ENCODE measurements around the gene NELL1. TPM values are rescaled to one million over a fixed set of nuclear protein-coding genes. Genes with fewer than 3 reads are reported as not detected.

Gene NELL1
- total and polyA plus RNA-seq, 10 donors = 0.20 TPM; not detected in 9

DNA sequence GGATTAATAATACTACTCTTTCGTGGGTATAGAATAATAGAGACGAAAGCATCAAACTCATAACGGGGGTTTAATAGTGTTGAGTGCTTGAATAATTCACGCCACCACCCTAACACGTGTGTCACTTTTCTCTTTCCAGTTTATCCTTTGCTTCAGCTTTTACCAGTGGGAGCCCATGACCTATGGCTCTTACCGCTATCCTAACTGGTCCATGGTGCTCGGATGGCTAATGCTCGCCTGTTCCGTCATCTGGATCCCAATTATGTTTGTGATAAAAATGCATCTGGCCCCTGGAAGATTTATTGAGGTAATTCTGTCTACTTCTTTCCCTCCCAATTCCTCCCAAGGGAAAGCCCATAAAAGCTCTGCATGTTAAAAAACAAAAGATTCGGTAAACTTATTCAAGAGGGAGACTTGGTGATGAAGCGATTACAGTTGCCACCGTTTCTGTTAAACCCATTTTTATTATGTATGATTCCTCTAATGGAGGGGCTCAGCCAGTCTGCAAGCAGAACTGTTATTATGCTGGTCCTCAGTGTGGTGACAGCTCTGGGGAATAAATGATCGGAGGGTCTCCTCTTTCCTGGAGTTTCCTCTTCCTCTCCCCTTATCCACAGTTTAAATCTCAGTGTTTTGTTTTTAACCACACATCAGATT lies 17.1 kb upstream of the NELL1 start:
- Histone ChIP-seq H3K9me3 (no peaks in the 10 kb centered on the region), H3K27me3 (replicated peaks in 1 of 7) (peaks cover 0 to 28% (median 0%) of the 10 kb centered on the region in 7 donors), H3K4me3 (no peak overlapping the region), H3K27ac (no peak overlapping the region), H3K4me1 (no peaks in the 10 kb centered on the region), H3K36me3 (no peaks in the 10 kb centered on the region)
- DNase-seq = no peak
- whole genome bisulfite sequencing, 5 donors = 77 to 85% (median 82%) methylated on average over 13 of the region's 13 CpGs
- TF ChIP-seq, protein P1, sequence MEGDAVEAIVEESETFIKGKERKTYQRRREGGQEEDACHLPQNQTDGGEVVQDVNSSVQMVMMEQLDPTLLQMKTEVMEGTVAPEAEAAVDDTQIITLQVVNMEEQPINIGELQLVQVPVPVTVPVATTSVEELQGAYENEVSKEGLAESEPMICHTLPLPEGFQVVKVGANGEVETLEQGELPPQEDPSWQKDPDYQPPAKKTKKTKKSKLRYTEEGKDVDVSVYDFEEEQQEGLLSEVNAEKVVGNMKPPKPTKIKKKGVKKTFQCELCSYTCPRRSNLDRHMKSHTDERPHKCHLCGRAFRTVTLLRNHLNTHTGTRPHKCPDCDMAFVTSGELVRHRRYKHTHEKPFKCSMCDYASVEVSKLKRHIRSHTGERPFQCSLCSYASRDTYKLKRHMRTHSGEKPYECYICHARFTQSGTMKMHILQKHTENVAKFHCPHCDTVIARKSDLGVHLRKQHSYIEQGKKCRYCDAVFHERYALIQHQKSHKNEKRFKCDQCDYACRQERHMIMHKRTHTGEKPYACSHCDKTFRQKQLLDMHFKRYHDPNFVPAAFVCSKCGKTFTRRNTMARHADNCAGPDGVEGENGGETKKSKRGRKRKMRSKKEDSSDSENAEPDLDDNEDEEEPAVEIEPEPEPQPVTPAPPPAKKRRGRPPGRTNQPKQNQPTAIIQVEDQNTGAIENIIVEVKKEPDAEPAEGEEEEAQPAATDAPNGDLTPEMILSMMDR (IDR thresholded peaks at IDR 0.05 in 8 of 11, conservative IDR thresholded peaks at IDR 0.05 in 3 of 11) = no peak
- TF ChIP-seq POLR2A (IDR thresholded peaks at IDR 0.05) (no peak), POLR2AphosphoS5 (IDR thresholded peaks at IDR 0.05) (no peak)
- intact Hi-C loops (cut with DNase I; ENCODE audit: low total_unique reads) = no loop called here

DNA sequence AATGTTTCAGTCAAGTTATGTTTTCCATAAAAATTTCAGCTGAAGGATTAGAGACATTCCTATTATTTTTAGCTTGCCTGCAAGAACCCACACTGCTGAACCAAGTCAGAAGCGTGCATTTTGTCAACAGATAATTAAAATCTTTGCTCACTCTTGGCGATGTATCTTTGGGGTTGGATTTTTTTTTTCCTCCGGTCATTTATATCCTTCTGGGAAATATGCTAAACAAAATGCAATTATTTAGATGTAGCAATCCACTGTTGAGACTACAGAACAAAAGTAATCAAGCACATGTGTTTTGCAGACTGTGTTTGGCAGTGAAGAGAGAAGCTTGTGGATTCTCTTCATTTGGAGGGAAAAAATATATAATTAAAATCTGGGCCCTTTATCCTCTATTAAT lies 15.3 kb upstream of the NELL1 start:
- H3K27me3 ChIP-seq (replicated peaks in 1 of 7) = peaks cover 0 to 30% (median 0%) of the 10 kb centered on the region in 7 donors
- no peaks in the 10 kb centered on the region for H3K36me3 ChIP-seq
- H3K4me1 ChIP-seq = no peaks in the 10 kb centered on the region
- WGBS, 5 donors = 81 to 88% (median 87%) methylated on average over 3 of the region's 3 CpGs
- H3K4me3 ChIP-seq = no peak overlapping the region
- no peaks in the 10 kb centered on the region for H3K9me3 ChIP-seq
- DNase-seq = no peak
- intact Hi-C loops (cut with DNase I; ENCODE audit: low total_unique reads) = no loop called here
- no peak overlapping the region for H3K27ac ChIP-seq
- TF ChIP-seq POLR2A (IDR thresholded peaks at IDR 0.05) (no peak), POLR2AphosphoS5 (IDR thresholded peaks at IDR 0.05) (no peak)
- TF ChIP-seq, protein P1 (IDR thresholded peaks at IDR 0.05 in 8 of 11, conservative IDR thresholded peaks at IDR 0.05 in 3 of 11) = no peak

DNA sequence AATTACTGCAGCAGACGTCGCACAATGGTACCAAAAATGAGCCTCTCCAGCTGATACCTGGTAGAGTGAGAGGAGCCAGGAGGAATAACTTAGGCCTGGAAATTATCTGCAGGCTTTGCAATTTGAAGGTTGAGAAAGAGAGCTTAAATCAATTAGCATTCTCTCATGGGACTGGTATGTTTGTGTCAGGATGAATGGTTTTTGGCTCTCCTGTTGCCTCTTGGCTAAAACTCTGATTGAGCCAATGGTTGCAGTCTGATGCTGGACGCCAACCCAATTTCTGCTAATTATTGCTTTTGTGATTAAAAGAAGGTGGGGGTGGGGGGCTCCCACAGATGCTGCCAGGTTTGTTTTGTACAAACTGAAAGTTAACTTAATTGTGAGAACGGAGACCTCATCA lies 12.5 kb upstream of the NELL1 start:
- Histone ChIP-seq H3K9me3 (peaks cover 0 to 5% (median 0%) of the 10 kb centered on the region in 8 donors), H3K36me3 (no peaks in the 10 kb centered on the region), H3K4me3 (no peak overlapping the region), H3K27ac (no peak overlapping the region), H3K27me3 (replicated peaks in 1 of 7) (peaks cover 0 to 30% (median 0%) of the 10 kb centered on the region in 7 donors), H3K4me1 (no peaks in the 10 kb centered on the region)
- DNase-seq = no peak
- TF ChIP-seq POLR2AphosphoS5 (IDR thresholded peaks at IDR 0.05) = no peak
- no peak for TF ChIP-seq POLR2A (IDR thresholded peaks at IDR 0.05)
- TF ChIP-seq, protein P1 (IDR thresholded peaks at IDR 0.05 in 8 of 11, conservative IDR thresholded peaks at IDR 0.05 in 3 of 11) = no peak
- intact Hi-C loops (cut with DNase I; ENCODE audit: low total_unique reads) = no loop called here
- WGBS, 5 donors = 76 to 89% (median 82%) methylated on average over 4 of the region's 4 CpGs

DNA sequence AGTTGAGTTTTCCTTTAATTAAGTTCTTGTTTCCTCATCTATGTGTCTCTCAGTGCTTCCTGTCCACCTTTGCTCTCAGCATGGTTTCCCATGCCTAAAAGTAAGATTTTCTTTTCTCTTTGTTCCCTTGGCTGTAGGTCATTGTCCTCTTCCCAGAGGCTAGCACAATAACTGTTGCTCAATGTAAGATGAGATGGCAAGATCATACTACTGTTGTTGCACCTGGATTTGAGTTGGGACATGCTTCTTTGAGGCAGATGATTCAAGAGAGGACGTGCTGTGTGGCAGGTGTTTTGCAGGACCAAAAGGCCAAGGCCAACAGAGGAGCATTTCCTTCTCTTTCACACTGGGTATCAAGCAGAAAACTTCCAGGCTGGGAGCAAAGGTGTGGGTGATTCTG lies 11.3 kb upstream of the NELL1 start:
- H3K4me3 ChIP-seq = no peak overlapping the region
- peaks cover 0 to 26% (median 0%) of the 10 kb centered on the region in 7 donors for H3K27me3 ChIP-seq (replicated peaks in 1 of 7)
- intact Hi-C loops (cut with DNase I; ENCODE audit: low total_unique reads) = no loop called here
- peaks cover 0 to 9% (median 0%) of the 10 kb centered on the region in 8 donors for H3K9me3 ChIP-seq
- WGBS, 5 donors = 14 to 48% (median 35%) methylated on average over 1 of the region's 1 CpG
- H3K36me3 ChIP-seq = no peaks in the 10 kb centered on the region
- DNase-seq = no peak
- no peak overlapping the region for H3K27ac ChIP-seq
- H3K4me1 ChIP-seq = no peaks in the 10 kb centered on the region
- TF ChIP-seq POLR2A (IDR thresholded peaks at IDR 0.05) (no peak), POLR2AphosphoS5 (IDR thresholded peaks at IDR 0.05) (no peak)
- TF ChIP-seq, protein P1 (IDR thresholded peaks at IDR 0.05 in 8 of 11, conservative IDR thresholded peaks at IDR 0.05 in 3 of 11) = no peak

Measured in spleen (tissue), 11 donors.